COLO668 (cell line): ENCODE data around the gene B3GALT6.
A peak's percentile ranks its signal among the peaks of the same experiment; 100 is the strongest.

ENCODE experiments used
- DNase-seq: peaks from one replicate; lab custom pipeline; 2025; ENCODE audit not compliant: unreplicated experiment; lab: John Stamatoyannopoulos, UW

Gene B3GALT6

GRCh38 chr1:1259951-1260600 is 28.0 kb downstream of the B3GALT6 start:
- no peak for DNase-seq

DNA sequence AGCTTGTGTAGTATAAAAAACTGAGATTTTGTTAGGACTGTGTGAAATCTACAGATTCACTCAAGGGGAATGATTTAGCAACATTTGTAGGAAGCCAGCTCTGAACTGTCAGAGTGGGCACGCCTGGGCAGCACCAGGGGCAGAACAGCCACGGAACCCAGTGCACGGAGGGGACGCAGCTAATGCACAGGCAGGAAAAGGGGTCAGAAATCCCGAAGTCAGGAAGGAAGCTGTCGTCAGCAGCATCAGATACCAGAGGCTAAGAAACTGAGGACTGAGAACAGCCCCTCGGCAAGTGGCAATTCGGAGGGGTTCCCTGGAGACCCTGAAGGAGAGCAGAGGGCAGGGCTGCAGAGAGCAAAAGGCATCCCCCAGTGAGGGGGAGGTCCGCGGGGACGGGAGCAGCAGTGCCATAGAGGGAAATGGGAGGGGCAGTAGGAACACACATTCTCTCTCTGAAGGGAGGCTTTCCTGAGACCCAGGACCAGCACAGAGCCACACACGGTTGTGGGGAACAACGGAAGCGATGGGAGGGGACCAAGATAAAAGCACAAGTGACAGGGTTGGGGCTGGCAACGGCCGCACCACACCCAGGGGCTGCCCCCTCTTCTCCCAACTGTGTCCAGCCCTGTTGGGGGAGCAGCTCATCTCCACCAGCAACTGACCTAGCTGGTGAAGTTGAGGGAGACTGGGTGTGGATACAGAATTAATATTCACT is 29.0 kb downstream of the B3GALT6 start:
- DNase-seq: no peak

- DNase-seq: no peak
Measured at GRCh38 chr1:1262071-1262470, 30.0 kb downstream of the B3GALT6 start.

DNA sequence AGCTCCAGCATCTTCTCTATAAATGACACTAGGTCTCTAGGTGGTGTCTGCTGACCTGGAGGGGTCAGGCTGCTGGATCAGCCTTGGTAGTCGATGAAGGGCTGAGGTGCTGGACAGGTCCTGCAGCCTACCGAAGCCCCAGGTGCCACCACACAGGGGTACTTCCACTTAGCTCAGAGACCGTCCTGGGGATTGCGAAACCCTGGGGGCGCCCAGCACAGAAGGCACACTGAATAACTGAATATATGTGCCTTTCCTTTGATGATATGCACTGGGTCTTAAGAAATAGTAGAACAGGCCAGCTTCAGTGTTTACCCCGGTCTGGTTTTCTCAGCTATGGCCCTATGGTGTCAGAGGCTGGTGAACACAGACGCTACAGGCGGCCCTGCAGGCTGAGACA is 30.7 kb downstream of the B3GALT6 start:
- DNase-seq: no peak

- no peak for DNase-seq
Measured at GRCh38 chr1:1264026-1264425, 32.0 kb downstream of the B3GALT6 start.

- no peak for DNase-seq
Measured at GRCh38 chr1:1264868-1265272, 32.8 kb downstream of the B3GALT6 start.

DNA sequence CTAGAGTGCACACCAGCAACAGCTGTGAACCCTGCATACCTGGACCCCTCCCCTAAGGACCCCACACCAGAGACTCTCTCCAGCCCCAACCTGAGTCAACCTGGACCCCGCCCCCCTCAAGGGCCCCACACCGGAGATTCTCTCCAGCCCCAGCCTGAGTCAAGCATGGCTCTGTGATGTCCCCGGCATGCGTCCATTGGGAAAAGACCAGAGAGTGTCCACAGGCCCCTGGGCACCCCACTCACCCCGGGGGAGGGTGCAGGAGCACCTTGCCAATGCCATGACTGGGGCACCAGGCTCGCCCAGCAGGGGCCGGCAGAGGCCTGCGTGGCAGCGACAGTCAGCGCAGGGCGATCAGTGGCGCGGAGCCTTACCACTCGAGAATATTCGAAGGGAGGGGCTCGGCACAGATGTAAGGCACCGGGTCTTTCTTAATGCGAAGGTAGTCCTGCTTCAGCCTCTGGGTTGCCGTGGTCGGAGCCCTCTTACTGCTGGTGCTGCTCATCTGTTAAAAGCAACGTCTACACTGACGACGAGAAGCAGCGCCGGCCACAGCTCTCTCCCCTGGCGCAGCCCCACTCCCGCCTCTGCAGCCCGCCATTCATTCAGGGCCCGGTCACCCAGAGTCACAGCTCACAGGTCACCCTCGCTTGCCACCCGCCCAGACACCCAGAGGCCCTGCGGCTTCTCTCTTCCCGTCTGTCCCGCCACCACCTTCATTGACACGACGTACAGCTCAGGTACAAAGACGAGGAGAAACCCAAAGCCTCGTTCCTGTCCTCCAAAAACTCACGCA is 35.6 kb downstream of the B3GALT6 start:
- DNase-seq: no peak

- no peak for DNase-seq
Measured at GRCh38 chr1:1268284-1268682, 36.2 kb downstream of the B3GALT6 start.

DNA sequence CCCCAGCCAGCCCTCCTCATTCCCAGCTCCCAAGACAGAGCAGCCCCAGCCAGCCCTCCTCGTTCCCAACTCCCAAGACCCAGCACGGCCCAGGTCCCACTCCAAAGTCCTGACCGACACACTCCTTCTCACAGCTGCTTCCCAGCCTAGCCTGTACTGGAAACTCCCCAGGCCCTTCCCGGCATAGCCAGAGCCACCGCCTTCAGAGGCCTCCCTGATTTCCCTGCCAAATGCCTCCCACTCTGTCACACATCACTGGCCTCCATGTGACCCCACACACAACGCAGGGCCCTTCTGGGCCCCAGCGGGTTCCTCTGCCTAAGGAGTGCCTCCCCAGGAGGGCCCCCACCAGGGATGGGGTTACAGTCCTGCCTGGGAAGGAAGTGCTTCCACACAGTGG is 38.8 kb downstream of the B3GALT6 start:
- no peak for DNase-seq

DNA sequence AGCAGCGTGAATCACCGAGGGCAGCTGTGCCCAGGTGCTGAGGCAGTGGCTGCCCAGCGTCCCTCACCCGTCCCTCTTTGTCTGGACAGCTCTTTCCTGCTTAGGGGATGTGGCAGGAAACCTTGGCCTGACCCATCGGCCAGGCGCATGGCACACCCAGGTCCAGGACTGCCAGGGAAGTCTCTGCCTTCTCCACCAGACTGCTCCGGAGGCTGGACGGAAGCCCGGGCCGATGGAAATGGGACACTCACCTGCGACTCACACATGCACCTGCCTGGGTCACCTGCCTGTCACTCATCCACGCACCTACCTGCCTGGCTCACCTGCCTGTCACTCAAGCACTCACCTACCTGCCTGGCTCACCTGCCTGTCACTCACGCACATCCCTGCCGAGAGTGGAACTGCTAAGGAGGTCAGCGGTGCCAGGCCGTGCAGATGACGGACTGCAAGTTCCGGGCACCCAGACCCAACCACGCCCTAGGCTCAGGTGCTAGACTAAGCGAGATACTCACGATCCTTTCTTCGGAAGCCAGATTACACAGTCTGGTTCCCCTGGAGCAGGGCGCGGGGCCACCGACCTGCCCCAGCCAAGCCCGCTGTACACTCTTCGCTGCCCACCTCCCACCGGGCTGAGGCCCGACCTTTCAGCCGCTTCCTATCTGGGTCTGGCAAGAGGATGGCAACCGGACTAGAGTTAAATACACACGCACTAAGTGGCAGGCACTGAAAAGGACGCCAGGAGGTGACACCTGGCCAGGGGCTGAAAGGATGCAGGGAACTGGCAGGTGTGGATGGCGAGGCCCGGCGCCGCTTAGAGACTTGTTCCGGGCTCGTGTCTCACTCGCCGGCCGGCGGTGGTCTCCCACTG is 40.5 kb downstream of the B3GALT6 start:
- DNase-seq: peak; percentile 88

DNA sequence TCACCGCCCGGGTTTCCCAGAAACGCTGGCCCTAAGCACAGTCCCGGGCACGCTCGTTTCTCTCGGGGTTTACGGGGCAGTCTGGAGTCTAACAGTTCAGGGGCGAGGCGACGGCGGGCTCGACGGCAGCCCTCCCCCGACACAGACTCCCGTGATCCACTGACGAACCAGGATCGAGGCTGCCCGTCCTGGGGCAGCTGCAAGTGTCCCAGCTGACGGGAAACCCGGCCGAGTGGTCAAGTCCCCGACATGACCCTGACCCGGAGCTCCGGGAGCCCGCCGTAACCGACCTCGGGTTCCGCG is 41.1 kb downstream of the B3GALT6 start:
- no peak for DNase-seq

DNA sequence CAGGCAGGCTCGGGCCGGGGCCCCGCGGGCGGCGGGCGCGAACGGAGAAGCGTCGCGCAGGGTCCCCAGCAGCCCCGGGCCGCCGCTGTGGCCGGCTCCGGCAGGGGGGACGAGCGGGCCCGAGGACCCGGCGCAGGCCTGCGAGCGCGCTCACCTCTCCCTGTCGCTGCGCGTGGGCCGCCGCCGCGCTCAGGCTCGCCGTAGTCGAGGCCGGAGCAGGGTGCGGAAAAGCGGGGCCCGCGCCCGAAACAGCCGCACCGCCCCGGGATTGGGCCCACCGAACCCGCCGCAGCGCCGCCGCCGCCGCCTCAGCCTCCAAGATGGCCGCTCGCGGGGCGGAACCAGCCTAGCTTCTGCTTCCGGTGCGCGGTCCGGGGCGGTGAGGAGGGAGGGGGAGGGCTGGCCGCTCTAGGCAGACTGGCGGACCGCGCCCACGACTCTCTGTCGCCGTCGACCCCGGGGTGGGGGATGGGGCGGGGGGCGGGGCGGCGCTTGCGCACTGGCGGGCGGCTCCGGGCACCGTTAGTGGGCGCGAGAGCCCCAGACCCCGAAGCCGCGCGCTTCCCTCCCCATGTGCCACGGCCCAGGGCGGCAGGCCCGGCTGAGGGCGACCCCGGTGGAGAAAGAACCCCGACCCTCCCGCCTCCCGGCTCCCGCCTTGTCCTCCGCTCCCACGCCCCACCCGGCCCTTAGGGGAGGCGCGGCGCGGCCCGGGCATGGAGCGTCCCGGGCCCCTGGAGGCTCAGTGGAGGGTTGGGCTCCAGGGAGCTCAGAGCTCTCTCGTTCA is 41.7 kb downstream of the B3GALT6 start, which contains the start of gene UBE2J2:
Gene UBE2J2 (minus strand): TSS at position 343 of the 787 bp plus-strand sequence. CDS start 5,862 bp downstream, outside the sequence.
- peak; percentile 98 for DNase-seq

DNA sequence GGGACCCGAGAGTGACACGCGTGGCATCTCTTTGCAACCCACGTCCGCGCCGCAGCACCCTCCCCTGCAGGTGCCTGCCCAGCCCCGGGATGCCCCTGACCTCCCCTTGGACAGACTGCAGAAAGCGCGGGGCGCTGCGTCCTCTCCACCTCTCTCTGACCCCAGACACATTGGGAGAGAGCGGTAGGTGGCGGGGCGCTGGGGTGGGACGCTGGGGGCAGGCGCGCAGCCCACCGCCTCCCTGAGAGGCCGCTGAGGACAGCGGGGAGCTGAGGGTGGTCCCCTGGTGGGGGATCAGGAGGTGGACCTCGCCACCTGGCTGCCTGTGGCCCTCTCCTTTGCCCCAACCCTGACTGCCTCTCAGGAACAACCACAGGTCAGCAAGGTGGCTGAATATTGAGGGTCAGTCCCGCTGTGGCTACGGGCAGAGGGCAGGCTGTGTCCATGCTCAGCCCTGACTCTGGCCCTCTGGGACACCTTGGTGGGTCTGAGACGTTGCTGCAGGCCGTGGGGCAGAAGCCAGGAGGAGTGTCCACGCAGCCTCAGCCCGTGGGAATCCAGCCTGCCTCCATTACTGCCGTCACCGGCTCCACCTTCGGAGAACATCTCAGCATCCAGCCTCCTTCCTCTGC is 42.4 kb downstream of the B3GALT6 start:
- DNase-seq: no peak

GRCh38 chr1:1274931-1275431 is 42.9 kb downstream of the B3GALT6 start:
- no peak for DNase-seq

- DNase-seq: no peak
Measured at GRCh38 chr1:1275836-1276235, 43.8 kb downstream of the B3GALT6 start.

GRCh38 chr1:1278620-1279019 is 46.6 kb downstream of the B3GALT6 start:
- DNase-seq: no peak

DNA sequence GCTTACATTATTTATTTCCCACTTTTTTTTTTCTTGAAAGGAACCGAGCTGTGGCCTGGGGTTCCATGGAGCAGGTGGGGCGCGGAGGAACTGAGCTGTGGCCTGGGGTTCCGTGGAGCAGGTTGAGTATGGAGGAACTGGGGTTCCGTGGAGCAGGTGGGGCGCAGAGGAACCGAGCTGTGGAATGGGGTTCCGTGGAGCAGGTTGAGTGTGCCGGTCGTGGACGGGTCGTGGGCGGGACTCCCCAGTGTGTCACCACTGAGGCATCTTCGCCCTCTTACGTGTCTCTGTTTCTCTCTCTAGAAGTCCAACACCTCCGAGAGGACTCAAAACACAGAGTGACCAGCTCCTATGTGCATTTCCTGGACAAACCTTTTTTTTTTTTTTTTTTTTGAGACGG is 47.0 kb downstream of the B3GALT6 start:
- DNase-seq: no peak

- no peak for DNase-seq
Measured at GRCh38 chr1:1280782-1281481, 48.9 kb downstream of the B3GALT6 start.
